H1 (cell line): ENCODE results near the gene NLRP3. TPM values are rescaled to one million over a fixed set of nuclear protein-coding genes. Genes with fewer than 3 reads are reported as not detected.

Experiments used
- CTCF ChIA-PET: fragments of 300-600 bp; sonication (Branson Sonifier 250); formaldehyde crosslinking; loops from one replicate; lab custom pipeline; 2021; ENCODE audit not compliant: partially characterized antibody; lab: Charles Lee
- POLR2A ChIA-PET: fragments of 300-600 bp; sonication (Branson Sonifier 250); formaldehyde crosslinking; loops from one replicate; lab custom pipeline; 2021; ENCODE audit warnings: inconsistent platforms; ENCODE audit not compliant: partially characterized antibody; lab: Charles Lee
- DNase-seq, 2 experiments: peaks; one replicate each; pipeline versions ENCODE4 v3.0.0 to v3.0.0-alpha.2; 2010 to 2022; ENCODE audit warnings: low spot score in 2 of 2, low read depth in 1 of 2, mixed read lengths in 1 of 2
- FAIRE-seq: peaks from 2 replicates; lab custom pipeline; 2011; peaks lifted over from hg19 to GRCh38; lab: Jason Lieb, UNC
- H2AFZ ChIP-seq: 2 replicates; pipeline ENCODE4 v1.8.1; 2012; ENCODE audit warnings: low read length, inconsistent platforms
- H2AK5ac ChIP-seq: 2 replicates; pipeline ENCODE4 v1.6.1; 2013; ENCODE audit warnings: low read depth, low read length
- H2BK120ac ChIP-seq: replicated peaks from 2 replicates; pipeline ENCODE3; 2013; ENCODE audit warnings: low read depth, low read length, inconsistent platforms
- H2BK12ac ChIP-seq: 2 replicates; pipeline ENCODE4 v1.6.1; 2013; ENCODE audit warnings: low read depth, low read length
- H2BK15ac ChIP-seq: 2 replicates; pipeline ENCODE4 v1.6.1; 2013; ENCODE audit warnings: low read length
- H2BK20ac ChIP-seq: 2 replicates; pipeline ENCODE4 v1.6.1; 2013; ENCODE audit warnings: low read length
- H2BK5ac ChIP-seq: 2 replicates; pipeline ENCODE4 v1.6.1; 2013; ENCODE audit warnings: low read depth, low read length
- H3K14ac ChIP-seq: 2 replicates; pipeline ENCODE4 v1.6.1; 2013; ENCODE audit warnings: inconsistent platforms; ENCODE audit not compliant: insufficient read length
- H3K18ac ChIP-seq: 2 replicates; pipeline ENCODE4 v1.6.1; 2013; ENCODE audit warnings: low read length; ENCODE audit errors: extremely low read depth
- H3K23ac ChIP-seq: 2 replicates; pipeline ENCODE4 v1.6.1; 2013; ENCODE audit warnings: inconsistent platforms; ENCODE audit not compliant: insufficient read length
- H3K23me2 ChIP-seq: 2 replicates; pipeline ENCODE4 v1.6.1; 2013; ENCODE audit warnings: low read depth, low read length
- H3K27ac ChIP-seq: 2 replicates; pipeline ENCODE4 v1.6.1; 2011; ENCODE audit warnings: low read depth, low read length, inconsistent platforms
- H3K27me3 ChIP-seq, 4 experiments: replicated peaks in 1 of 4; 1 replicate in 1 of 4; 2 replicates in 3 of 4; pipeline versions ENCODE4 v1.6.1 to v1.8.1; 2011 to 2013; ENCODE audit warnings: low read length in 3 of 4, mild to moderate bottlenecking in 3 of 4, inconsistent platforms in 2 of 4, mixed read lengths in 2 of 4, moderate library complexity in 1 of 4; ENCODE audit not compliant: control insufficient read depth in 3 of 4, insufficient read depth in 3 of 4; ENCODE audit errors: extremely low read depth in 1 of 4
- H3K36me3 ChIP-seq, 4 experiments: 2 replicates each; pipeline versions ENCODE4 v1.6.1 to v1.8.1; 2011 to 2013; ENCODE audit warnings: mild to moderate bottlenecking in 4 of 4, low read length in 3 of 4, moderate library complexity in 2 of 4, control low read depth in 1 of 4, inconsistent platforms in 1 of 4; ENCODE audit not compliant: insufficient read depth in 4 of 4, control insufficient read depth in 2 of 4
- H3K4ac ChIP-seq: replicated peaks from 2 replicates; pipeline ENCODE3; 2013; ENCODE audit warnings: low read length, low read depth, mixed read lengths, inconsistent platforms; ENCODE audit not compliant: insufficient read length
- H3K4me1 ChIP-seq, 4 experiments: replicated peaks in 1 of 4; 1 replicate in 1 of 4; 2 replicates in 3 of 4; pipeline versions ENCODE4 v1.6.1 to v1.8.1; 2011 to 2013; ENCODE audit warnings: low read length in 3 of 4, inconsistent platforms in 2 of 4, mixed read lengths in 1 of 4; ENCODE audit not compliant: insufficient read depth in 4 of 4, control insufficient read depth in 3 of 4
- H3K4me2 ChIP-seq, 2 experiments: 2 replicates each; pipeline versions ENCODE4 v1.6.1 to v1.8.1; 2011 to 2013; ENCODE audit warnings: low read depth in 2 of 2, low read length in 2 of 2, control low read depth in 1 of 2, inconsistent platforms in 1 of 2, mild to moderate bottlenecking in 1 of 2; ENCODE audit not compliant: insufficient read depth in 1 of 2
- H3K4me3 ChIP-seq, 4 experiments: fragments of 200-600, 300-600 bp in 1 of 4; sonication (generic), shearing (Covaris generic), sonication (Bioruptor Twin) in 1 of 4; 2 replicates each; pipeline versions ENCODE4 v1.5.1 to v1.8.1; 2011 to 2016; ENCODE audit warnings: low read length in 4 of 4, low read depth in 3 of 4, control low read depth in 2 of 4, inconsistent platforms in 2 of 4, mild to moderate bottlenecking in 2 of 4, mixed read lengths in 1 of 4, moderate library complexity in 1 of 4; ENCODE audit not compliant: insufficient read depth in 2 of 4; ENCODE audit errors: extremely low read depth in 1 of 4
- H3K56ac ChIP-seq: replicated peaks from 2 replicates; pipeline ENCODE3; 2013; ENCODE audit warnings: low read depth, mild to moderate bottlenecking, mixed read lengths, low read length, inconsistent platforms; ENCODE audit not compliant: insufficient read length
- H3K79me1 ChIP-seq: 2 replicates; pipeline ENCODE4 v1.6.1; 2013; ENCODE audit warnings: low read depth, low read length, control low read depth
- H3K79me2 ChIP-seq, 2 experiments: 2 replicates each; pipeline versions ENCODE4 v1.6.1 to v1.8.1; 2012 to 2013; ENCODE audit warnings: low read length in 2 of 2, mild to moderate bottlenecking in 2 of 2, inconsistent platforms in 1 of 2; ENCODE audit not compliant: insufficient read depth in 2 of 2, control insufficient read depth in 1 of 2
- H3K9ac ChIP-seq, 4 experiments: replicated peaks in 1 of 4; 1 replicate in 1 of 4; 2 replicates in 3 of 4; pipeline versions ENCODE4 v1.6.1 to v1.8.1; 2011 to 2013; ENCODE audit warnings: low read depth in 3 of 4, low read length in 3 of 4, control low read depth in 2 of 4, mild to moderate bottlenecking in 2 of 4, moderate library complexity in 2 of 4, inconsistent platforms in 1 of 4; ENCODE audit errors: extremely low read depth in 1 of 4
- H3K9me3 ChIP-seq, 2 experiments: 2 replicates each; pipeline versions ENCODE4 v1.6.1 to v1.8.1; 2012 to 2013; ENCODE audit warnings: mild to moderate bottlenecking in 2 of 2, moderate library complexity in 2 of 2, control low read depth in 1 of 2, inconsistent platforms in 1 of 2, low read depth in 1 of 2, low read length in 1 of 2, mixed read lengths in 1 of 2; ENCODE audit not compliant: insufficient read depth in 2 of 2
- H4K20me1 ChIP-seq, 2 experiments: replicated peaks in 1 of 2; 2 replicates each; pipeline versions ENCODE3 to v1.8.1; 2011 to 2013; ENCODE audit warnings: inconsistent platforms in 2 of 2, low read length in 2 of 2, mild to moderate bottlenecking in 1 of 2; ENCODE audit not compliant: insufficient read depth in 2 of 2, control insufficient read depth in 1 of 2
- H4K5ac ChIP-seq: 2 replicates; pipeline ENCODE4 v1.6.1; 2013; ENCODE audit warnings: low read length, low read depth, mixed read lengths, inconsistent platforms; ENCODE audit not compliant: insufficient read length
- H4K8ac ChIP-seq: 2 replicates; pipeline ENCODE4 v1.8.0; 2013; ENCODE audit warnings: mild to moderate bottlenecking, moderate library complexity, low read length, inconsistent platforms; ENCODE audit not compliant: insufficient read depth; ENCODE audit errors: extremely low read depth
- H4K91ac ChIP-seq: replicated peaks from 2 replicates; pipeline ENCODE3; 2013; ENCODE audit warnings: low read length, mixed read lengths, inconsistent platforms; ENCODE audit not compliant: insufficient read length
- BACH1 ChIP-seq: IDR thresholded peaks from 2 replicates; pipeline ENCODE4 v1.6.1; 2012; ENCODE audit warnings: low read length, improper control_type of control experiment
- CEBPB ChIP-seq: IDR thresholded peaks from 2 replicates; pipeline ENCODE4 v1.6.1; 2012; ENCODE audit warnings: low read depth, low read length
- CTBP2 ChIP-seq: IDR thresholded peaks from 2 replicates; pipeline ENCODE4 v1.7.0; 2011; ENCODE audit warnings: borderline replicate concordance, mild to moderate bottlenecking, moderate library complexity, mixed read lengths, low read length; ENCODE audit not compliant: insufficient read depth, insufficient read length
- EGR1 ChIP-seq: IDR thresholded peaks from 2 replicates; pipeline ENCODE4 v1.6.1; 2011; ENCODE audit warnings: low read depth, low read length, borderline replicate concordance
- GTF2F1 ChIP-seq: IDR thresholded peaks from 2 replicates; pipeline ENCODE4 v1.6.1; 2012; ENCODE audit warnings: low read depth, low read length, improper control_type of control experiment, borderline replicate concordance
- HDAC2 ChIP-seq, 2 experiments: fragments of 300-600 bp in 1 of 2; sonication (generic) in 1 of 2; IDR thresholded peaks; 2 replicates each; pipeline ENCODE4 v1.6.1; 2011 to 2012; ENCODE audit warnings: low read depth in 2 of 2, low read length in 2 of 2, mild to moderate bottlenecking in 2 of 2, moderate library complexity in 2 of 2, borderline replicate concordance in 1 of 2, inconsistent platforms in 1 of 2
- MAFK ChIP-seq: IDR thresholded peaks from 2 replicates; pipeline ENCODE4 v1.6.1; 2012; ENCODE audit warnings: low read depth, mild to moderate bottlenecking, improper control_type of control experiment, low read length
- PHF8 ChIP-seq: fragments of 200-600 bp; sonication (generic); conservative IDR thresholded peaks from 2 replicates; pipeline ENCODE4 v1.7.1; 2012; ENCODE audit warnings: low read depth, mild to moderate bottlenecking, inconsistent platforms, low read length, moderate library complexity
- POU5F1 ChIP-seq: IDR thresholded peaks from 2 replicates; pipeline ENCODE4 v1.6.1; 2011; ENCODE audit warnings: low read depth, mild to moderate bottlenecking, low read length, moderate library complexity
- RXRA ChIP-seq: IDR thresholded peaks from 2 replicates; pipeline ENCODE4 v1.6.1; 2011; ENCODE audit warnings: low read depth, mild to moderate bottlenecking, low read length, moderate library complexity; ENCODE audit not compliant: insufficient read depth
- SAP30 ChIP-seq: fragments of 300-600 bp; sonication (generic); IDR thresholded peaks from 2 replicates; pipeline ENCODE4 v1.7.1; 2012; ENCODE audit warnings: low read length, moderate library complexity, mild to moderate bottlenecking, inconsistent platforms; ENCODE audit not compliant: insufficient read depth, insufficient replicate concordance
- SP1 ChIP-seq: IDR thresholded peaks from 2 replicates; pipeline ENCODE4 v1.6.1; 2011; ENCODE audit warnings: low read depth, low read length
- SP2 ChIP-seq: IDR thresholded peaks from 2 replicates; pipeline ENCODE4 v1.6.1; 2012; ENCODE audit warnings: mild to moderate bottlenecking, low read length, inconsistent platforms
- WGBS, 2 experiments: shearing (Covaris generic) in 1 of 2; methylation state at CpG; one replicate each; pipeline versions ENCODE4 v1.1.6 to v1.1.7; 2013 to 2015; ENCODE audit warnings: low lambda C conversion rate in 2 of 2, mixed read lengths in 2 of 2, inconsistent platforms in 1 of 2, low coverage in 1 of 2, missing lambda C conversion rate in 1 of 2; ENCODE audit not compliant: insufficient replicate concordance in 2 of 2, insufficient coverage in 1 of 2, insufficient read length in 1 of 2; ENCODE audit errors: extremely low coverage in 1 of 2, missing lambda C conversion rate in 1 of 2; 5-methylcytosine and 5-hydroxymethylcytosine counted together
- polyA plus RNA-seq, 7 experiments: library from polyadenylated mRNA; depleted of rRNA in 3 of 7; stranded (reverse) in 5 of 7; unstranded in 2 of 7; fragments of >200 nt in 5 of 7; fragments of 200-250 nt in 2 of 7; gene quantifications; 1 replicate in 5 of 7; 2 replicates in 1 of 7; 4 replicates in 1 of 7; pipeline versions ENCODE4 v1.2.1 to v1.2.3, GENCODE V29; 2011 to 2013; ENCODE audit warnings: missing spikeins in 2 of 7, mixed read lengths in 2 of 7
- total RNA-seq: library from RNA; stranded (reverse); fragmentation: NEBNext Ultra II Directional; extraction: Animal tissue kit (Norgen Biotek cat#: 25700); gene quantifications from 2 replicates; pipeline ENCODE4 v1.2.1, GENCODE V29; 2021

The NLRP3 gene
- total and polyA plus RNA-seq, 2 of the 8 experiments (the other 6 are each of a cell fraction or from before 2014, with no cell fraction given), result 0.05 to 0.19 TPM

DNA sequence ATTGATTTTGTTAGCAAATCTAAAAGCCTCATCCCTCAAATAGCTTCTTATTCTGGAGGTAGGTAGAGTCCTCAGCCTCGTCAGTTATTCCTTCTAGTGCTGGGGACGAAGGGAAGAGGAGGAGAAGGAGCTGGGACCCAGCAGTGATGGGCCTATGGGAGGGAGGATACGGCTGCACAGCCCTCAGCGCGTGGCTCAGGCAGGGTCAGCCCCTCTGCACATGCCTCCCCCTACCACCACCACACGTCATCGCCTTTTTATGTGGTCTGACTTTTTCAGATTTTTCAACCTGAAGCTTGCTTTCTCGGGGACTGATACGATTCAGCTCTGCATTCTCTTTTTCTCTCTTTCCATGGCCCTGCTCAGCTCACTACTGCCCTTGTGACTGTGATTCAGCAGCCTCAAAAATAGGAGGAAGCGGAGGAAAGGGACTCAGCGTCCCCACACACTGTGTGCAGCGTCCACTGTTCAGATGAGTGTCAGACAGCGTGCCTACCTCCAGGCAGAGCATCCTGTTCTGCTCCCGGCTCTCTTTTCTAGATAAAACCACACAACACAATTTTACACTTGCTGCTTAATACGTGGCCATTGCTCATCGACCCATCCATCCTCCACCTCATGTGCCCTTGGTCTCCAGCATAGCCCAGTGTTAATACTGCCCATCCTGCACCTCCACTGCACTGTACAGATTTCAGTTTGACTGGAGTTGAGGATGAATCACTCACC, 41.1 kb downstream of the NLRP3 start:
- Histone ChIP-seq H3K79me1 (no peaks in the 10 kb centered on the region), H3K4me1 (0 out of 7 replicates have a peak, but pooled peaks cover 0 to 3% (median 0%) of the 10 kb centered on the region in 4 experiments), H3K27me3 (no peaks in the 10 kb centered on the region), H3K14ac (no peak overlapping the region), H3K27ac (no peak overlapping the region), H3K79me2 (no peaks in the 10 kb centered on the region), H3K18ac (no peak overlapping the region), H3K4me2 (no peak overlapping the region), H3K9ac (no peak overlapping the region), H4K5ac (no peak overlapping the region), H2BK120ac (no peak overlapping the region), H3K4me3 (no peak overlapping the region), H3K23me2 (peaks cover 3% of the 10 kb centered on the region; the same call in 1 of the 2 replicates), H3K4ac (no peak overlapping the region), H2AK5ac (no peak overlapping the region), H3K9me3 (no peaks in the 10 kb centered on the region), H2AFZ (0 out of 2 replicates have a peak overlapping the region, but pooled peaks have one; percentile 20), H2BK5ac (no peak overlapping the region), H3K23ac (no peak overlapping the region), H2BK20ac (peak overlapping the region; percentile 40; the same call in 1 of the 2 replicates), H4K20me1 (no peaks in the 10 kb centered on the region), H4K91ac (no peak overlapping the region), H2BK15ac (no peak overlapping the region), H4K8ac (no peak overlapping the region), H2BK12ac (no peak overlapping the region; the same call in 1 of the 2 replicates), H3K36me3 (no peaks in the 10 kb centered on the region), H3K56ac (no peak overlapping the region)
- DNase-seq, result no peak
- ChIA-PET CTCF (interaction anchor here (0.9 to 1.3 kb wide), 3 partner anchors 13 to 85 kb away, joined by 3 to 5 read pairs (median 3); no protein-coding TSS in a partner anchor), POLR2A (no interaction called here)
- no peak for FAIRE-seq
- WGBS, 2 experiments, result 91% methylated on average over 16 of the region's 16 CpGs; no CpG with 5 or more reads in 1 of the 2 experiments
- TF ChIP-seq BACH1 (no peak), HDAC2 (IDR thresholded peaks at IDR 0.05; ENCODE audit: borderline replicate concordance in 1 of 2, low read depth in 2 of 2, low read length in 2 of 2) (no peak), CEBPB (no peak), EGR1 (no peak), POU5F1 (no peak), MAFK (no peak), CTBP2 (no peak), SP2 (no peak), SP1 (no peak), GTF2F1 (no peak), SAP30 (no peak), RXRA (no peak), PHF8 (no peak)
